ENCODE data around the gene SLC4A5.
"Not testable (repeated sequence)": the region's sequence is repeated elsewhere in the genome, so short reads cannot be mapped to it uniquely, and the experiment has no call there.

Gene SLC4A5

DNA sequence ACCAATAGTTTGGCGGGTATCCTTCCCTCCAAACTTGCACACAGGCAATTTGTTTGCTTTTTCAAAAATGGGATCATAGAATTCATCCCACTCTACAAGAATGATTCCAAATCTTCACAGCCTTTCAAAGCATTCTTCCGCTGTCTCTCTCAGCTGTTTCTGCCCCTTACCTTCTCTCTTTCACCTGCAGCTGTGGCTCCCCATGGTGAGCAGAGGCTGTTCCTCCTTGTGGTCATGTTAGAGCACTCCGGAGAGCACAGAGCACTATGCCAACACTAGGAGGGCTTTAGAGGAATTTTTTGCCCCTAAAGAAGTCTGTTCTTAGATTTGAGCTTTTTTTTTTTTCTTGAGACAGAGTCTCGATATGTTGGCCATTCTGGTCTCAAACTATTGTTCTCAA is 114.4 kb downstream of the SLC4A5 start:
- DNase-seq (ENCODE audit: low read depth in 2 of 2): no peak

DNA sequence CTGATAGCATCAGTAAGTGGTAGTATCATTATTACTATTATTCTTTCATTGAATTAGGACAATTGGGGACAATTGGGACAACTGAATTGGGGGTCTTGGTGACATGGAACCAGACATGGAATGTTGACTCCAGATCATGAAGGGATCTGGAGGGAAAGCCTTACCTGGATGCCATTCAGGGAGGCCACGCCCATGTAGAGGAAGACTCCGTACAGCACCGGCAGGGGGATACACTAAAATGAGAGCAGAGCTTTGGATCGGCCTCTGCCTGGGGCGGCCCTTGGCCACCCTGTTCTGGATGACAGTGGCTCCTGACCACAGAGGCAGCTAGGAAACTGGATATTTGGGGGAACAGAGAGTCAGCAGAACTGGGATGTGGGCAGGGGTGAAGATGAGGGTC is 115.6 kb downstream of the SLC4A5 start:
- DNase-seq (ENCODE audit: low read depth in 2 of 2): no peak

DNA sequence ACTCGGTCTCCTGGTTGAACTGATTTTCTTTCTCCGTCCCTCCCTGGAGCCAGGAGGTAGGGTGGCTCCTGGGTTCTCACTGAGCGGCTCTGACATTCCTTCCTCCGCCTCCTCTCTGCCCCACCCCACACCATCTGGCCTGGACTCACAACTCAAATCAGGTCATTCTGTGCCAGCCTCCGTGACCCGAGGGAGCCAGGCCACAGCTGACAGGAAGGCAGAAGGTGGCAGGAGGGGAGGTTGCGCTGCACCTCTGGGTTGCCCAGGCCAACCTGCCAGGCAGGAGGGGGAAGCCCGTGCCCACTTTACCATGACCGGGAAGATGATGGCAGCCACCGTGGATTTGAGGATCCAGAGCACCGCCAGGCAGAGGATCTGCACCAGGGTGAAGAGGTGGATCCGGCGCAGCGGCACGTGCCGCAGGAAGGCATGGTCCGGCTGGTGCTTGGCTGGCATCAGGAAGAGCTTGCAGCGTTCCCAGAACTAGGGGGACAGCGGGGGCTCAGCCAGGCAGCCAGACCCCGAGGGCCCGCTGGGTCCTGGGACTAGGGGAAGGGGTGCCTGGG is 116.5 kb downstream of the SLC4A5 start:
- no peak for DNase-seq (ENCODE audit: low read depth in 2 of 2)

DNA sequence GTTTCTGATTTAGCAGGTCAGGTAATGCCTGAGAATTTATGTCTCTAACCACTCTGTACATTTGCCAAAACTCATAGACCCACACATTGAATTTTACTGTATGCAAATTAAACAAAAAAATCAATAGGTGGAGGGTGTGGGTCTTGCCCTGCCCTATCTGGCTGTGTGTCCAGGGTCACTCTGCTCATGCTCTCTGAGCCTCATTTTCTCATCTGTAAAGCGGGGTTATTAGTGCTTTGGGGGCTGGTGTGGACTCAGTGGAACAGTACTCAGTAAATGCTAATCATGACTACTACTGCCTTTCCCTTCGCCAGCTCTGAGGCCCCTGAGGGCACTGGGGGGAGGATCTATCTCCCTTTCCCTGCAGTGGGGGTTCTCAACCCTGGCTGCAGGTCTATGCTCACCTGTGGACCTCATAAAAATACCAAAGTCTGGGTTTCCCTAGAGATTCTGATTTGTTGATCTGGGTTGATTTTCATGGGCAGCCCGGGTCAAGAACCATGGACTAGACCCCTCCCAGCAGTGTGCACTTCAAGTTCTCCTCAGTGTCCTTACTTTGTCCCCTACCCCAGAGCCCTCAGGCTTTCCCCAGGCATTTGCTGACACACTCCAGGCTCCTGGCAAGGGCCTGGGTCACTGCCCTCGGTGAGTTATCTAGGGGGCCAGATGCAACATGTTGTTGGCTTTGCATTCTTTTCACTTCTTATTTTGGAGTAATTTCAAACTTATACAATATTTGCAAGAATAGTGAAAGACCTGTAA is 117.3 kb downstream of the SLC4A5 start:
- no peak for DNase-seq (ENCODE audit: low read depth in 2 of 2)

DNA sequence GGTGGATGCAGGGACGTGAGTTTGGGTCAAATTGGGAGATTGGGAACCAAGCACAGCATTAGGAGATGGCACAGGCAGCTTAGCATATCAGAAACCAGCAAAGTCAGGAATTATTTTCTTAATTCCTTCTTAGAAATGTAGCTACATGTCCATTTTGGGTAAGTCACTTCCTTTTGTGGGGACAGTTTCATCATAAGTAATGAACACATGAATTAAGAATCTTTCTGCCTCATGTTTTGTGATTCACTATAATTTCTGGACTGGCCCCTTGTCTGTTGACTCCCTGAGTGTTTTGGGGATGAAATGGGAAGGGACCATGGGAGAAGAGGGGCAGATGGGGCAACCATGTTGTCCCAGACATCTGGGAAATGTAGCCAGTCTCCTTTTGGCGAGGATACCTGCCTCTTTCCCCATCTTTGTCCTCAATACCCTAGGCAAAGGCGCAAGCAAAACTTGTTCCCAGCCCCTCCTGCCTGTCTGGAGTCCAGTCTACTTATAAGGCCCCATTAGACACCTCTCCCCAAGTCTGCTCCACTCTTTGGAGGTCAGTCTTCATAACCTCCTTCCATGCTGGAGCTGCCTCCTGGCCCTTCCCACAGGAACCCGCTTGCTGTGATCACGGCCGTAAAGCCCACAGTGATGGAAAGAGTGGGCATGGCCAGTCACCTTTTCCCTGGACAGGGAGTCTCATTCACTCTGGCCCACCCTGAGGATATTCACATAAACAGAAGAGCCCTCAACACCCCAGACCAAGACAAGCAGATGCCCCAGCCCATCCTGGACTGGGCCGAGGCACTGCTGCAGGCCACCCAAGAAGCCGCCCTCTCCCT is 119.1 kb downstream of the SLC4A5 start:
- DNase-seq (ENCODE audit: low read depth in 2 of 2): no peak

DNA sequence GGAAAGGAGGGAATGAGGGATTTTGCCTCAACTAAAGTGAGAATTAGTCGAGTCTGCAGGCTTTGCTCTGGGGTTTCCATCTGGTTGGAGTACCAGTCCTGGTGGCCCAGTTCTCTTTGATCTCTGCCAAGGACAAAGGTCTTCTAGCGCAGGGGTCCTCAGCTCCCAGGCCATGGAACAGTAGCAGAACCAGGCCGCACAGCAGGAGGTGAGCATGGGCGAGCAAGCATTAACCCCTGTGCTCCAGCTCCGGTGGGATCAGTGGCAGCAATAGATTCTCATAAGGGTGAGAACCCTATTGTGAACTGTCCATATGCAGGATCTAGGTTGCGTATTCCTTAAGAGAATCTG is 120.9 kb downstream of the SLC4A5 start:
- DNase-seq (ENCODE audit: low read depth in 2 of 2): no peak

DNA sequence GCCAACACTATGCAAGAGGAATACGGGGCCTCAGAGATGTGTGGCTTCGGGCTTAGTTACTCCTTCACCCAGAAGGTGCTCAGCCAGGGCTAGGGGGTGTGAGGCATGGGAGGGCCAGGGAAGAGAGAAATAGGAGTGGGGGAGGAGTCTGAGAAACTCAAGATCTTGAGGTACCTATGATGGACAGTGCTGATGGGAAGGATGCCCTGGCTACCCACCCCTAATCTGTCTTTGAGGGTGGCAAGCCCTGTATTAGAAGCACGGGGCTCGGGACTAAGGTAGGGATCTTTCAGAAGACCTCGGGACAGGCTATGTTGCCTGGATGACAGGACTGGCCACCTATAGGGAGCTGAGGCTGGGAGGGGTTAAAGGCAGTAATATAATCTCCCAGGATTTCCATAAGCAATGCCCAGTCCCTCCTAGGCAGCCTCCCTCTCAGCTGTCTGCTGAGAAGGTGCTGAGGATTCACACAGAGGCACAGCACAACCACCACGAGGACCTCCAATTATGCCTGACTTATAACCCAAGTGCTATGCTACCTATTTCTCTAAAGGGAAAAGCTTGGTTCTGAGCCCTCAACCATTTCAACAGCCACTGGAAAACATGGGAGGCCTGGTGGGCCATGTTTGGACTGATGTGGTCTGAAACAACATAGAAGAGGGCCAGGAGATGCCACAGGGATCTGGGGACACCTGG is 121.5 kb downstream of the SLC4A5 start:
- no peak for DNase-seq (ENCODE audit: low read depth in 2 of 2)

DNA sequence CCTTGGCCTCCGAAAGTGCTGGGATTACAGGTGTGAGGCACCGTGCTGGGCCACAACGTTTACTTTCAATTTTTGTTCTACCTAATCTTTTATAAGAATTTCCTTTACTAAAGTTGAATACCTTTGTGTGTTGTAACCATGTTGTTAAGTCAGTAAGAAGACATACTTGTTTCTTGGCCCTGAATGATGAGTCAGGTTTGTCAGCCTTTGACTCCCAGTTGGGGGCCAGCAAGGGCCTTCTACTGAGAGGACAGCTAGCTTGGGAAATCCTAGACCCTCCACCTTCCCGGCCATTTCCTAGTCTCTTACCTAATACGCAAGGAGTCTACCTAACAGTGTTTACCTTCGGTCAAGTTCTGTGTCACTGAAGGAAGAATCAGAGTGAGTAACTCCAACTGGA is 122.1 kb downstream of the SLC4A5 start:
- DNase-seq (ENCODE audit: low read depth in 2 of 2): no peak

DNA sequence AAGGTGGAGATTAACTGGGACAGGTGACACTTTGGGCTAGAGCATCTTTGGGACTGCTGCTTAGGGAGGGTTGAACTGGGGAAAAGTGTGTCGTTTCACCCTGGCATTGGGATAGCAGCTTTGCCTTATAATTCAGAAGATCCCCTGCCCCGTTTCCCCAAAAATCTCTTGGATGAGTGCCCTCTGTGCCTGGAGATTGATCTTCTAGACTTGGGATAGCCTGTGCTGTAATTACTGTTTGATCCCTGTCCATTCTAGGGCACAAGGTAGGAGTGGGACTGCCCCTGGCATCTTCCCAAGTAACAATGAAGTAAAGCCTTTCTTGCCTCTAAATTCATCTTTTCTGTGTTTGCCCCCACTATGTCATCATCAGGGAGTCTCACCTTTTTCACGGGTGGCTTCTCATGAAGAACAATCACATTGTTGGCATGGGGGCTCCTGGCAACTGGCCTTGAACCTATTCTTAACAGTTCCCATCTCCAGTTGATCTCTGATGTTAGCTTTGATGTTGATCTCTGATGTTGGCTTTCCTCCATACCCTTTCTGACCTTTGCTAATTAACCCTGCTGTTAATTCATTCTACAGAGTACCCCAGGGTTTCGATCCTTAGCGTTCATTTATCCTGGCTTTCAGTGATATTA is 123.2 kb downstream of the SLC4A5 start:
- DNase-seq (ENCODE audit: low read depth in 2 of 2): no peak

DNA sequence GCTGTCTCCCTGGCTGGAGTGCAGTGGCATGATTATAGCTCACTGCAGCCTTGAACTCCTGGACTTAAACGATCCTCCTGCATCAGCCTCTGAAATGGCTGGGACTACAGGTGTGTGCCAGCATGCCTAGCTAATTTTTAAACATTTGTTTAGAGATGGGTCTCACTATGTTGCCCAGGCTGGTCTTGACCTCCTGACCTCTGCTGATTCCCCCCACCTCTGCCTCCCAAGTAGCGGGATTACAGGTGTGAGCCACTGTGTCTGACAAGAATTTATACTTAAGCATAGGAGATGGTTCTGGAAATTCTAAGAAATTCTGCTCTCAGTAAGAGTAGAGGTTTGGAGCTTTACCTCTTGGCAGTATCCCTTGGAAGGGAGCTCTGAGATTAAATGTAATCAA is 126.6 kb downstream of the SLC4A5 start:
- no peak for DNase-seq (ENCODE audit: low read depth in 2 of 2)

DNA sequence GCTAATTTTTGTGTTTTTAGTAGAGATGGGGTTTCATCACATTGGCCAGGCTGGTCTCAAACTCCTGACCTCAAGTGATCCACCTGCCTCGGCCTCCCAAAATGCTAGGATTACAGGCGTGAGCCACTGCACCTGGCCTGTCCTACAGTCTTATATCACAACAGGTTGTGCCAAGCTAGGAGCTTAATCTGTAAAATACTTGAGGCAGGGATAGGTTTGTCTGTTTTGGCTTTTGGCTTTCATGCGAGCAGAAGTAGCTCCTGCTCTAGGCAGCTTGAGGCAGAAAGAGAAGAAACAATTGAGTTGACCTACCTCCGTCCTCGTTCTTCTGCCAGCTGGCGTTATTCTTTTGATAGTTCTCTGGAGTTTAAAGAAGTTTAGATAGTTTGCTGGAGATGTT is 127.4 kb downstream of the SLC4A5 start:
- not testable (repeated sequence) for DNase-seq (ENCODE audit: low read depth in 2 of 2)

DNA sequence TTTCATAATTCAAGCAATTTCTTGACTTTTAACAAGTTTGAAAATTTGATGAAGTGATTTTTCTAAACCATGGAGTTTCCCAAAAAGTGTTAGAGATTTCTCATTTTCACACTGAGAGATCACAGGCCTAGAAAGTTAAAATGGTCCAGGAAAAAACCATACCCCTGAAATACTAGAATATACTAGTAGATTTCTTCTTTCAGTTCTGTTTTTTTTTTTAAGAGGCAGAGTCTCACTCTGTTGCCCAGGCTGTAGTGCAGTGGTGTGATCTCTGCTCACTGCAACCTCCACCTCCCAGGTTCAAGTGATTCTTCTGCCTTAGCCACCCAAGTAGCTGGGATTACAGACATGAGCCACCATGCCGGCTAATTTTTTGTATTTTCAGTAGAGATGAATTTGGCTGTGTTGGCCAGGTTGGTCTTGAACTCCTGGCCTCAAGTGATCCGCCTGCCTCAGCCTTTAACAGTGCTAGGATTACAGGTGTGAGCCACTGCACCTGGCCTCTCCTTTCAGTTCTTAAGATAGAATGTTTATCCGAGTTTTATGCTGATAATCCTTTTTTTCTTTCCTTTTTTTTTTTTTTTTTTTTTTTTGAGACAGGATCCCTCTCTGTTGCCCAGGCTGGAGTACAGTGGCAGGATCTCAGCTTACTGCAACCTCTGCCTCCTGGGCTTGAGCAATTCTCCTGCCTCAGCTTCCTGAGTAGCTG is 130.4 kb downstream of the SLC4A5 start:
- DNase-seq (ENCODE audit: low read depth in 2 of 2): no peak

DNA sequence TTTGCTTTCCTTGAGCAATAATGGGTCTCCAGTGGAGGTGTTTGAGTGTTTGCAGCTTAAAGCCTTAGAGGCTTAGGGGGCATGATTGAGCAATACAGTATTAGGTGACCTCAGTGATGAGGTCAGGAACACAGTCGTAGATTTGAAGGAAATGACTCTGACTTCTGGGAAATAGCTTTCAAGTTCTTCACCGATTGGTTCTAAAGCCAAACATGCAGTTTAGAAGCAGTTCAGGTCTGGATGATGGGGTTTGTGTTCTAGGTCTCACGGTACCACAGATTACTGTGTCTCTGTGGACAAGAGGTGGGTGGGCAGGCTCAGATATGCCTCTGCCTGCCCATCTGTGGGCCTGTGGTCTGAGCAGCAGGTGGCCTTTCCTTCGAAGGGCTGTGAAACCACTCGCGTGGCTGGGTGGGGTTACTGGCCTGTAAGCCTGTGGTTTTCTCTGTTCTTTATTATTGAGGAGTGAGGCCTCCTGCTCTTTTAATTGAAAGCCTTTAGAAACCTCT is 137.0 kb downstream of the SLC4A5 start:
- no peak for DNase-seq (ENCODE audit: low read depth in 2 of 2)

DNA sequence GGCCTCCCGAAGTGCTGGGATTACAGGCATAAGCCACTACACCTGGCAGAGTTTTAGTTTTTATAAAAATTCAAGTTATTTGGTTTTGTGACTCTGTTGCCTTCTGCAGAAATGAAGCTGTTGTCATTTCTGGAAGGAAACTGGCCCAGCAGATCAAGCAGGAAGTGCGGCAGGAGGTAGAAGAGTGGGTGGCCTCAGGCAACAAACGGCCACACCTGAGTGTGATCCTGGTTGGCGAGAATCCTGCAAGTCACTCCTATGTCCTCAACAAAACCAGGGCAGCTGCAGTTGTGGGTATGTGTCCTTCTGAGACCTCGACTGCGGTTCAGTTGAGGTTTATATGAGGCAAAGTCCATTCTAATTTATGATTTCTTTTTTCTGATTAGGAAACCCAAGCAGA is 137.6 kb downstream of the SLC4A5 start:
- DNase-seq (ENCODE audit: low read depth in 2 of 2): no peak

DNA sequence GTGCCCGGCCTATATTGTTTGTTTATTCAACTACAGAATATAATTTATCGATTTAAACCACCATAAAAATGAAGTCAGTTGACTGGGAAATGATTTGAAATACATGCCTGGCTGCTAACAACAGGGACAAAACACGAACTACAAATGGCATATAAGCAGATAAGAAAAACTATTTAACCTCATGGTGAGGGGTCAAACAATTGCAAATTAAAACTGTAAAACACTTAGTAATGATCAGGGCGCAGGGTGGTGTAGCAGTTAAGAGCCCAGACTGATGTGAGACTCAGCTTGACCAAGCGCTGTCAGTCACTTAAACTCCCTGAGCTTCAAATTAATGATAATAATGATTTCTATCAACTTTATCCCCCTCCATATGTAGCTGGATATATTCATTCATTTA is 138.1 kb downstream of the SLC4A5 start:
- no peak for DNase-seq (ENCODE audit: low read depth in 2 of 2)

DNA sequence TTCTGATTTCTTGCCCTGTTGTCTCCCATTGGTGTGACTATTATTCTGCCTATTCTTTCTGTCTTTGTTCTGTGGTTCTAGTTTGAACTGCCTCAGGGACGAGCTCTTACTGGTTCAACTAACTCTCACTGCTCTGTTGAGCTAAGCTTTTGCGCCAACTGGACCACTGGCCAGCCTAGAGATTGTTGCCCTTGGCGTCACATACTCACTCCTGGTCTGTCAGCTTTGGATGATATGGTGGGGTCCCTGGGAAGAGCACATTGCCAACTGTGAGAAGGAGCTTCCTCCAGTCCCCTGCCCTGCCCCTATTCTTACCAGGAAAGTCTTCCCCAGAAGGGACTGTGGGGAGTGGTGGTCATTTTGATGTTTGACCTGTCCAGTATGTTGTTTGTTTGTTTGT is 138.8 kb downstream of the SLC4A5 start:
- no peak for DNase-seq (ENCODE audit: low read depth in 2 of 2)

DNA sequence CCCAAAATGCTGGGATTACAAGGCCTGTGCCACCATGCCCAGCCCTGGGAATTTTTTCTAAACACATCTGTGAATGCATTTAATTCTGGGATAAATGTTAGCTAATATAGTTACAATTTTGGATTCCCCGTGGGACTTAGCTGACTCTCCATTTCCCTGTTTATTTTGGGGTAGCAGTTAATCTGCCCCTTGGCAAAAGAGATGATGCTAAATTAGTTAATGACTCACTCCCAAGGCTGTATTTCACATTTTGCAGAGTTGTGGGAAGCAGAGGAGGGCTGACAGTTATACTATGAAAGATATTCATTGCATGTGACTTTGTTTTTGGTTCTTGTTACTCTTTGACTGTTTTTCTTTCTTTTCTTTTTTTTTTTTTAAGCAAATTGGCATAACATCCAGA is 141.6 kb downstream of the SLC4A5 start:
- DNase-seq (ENCODE audit: low read depth in 2 of 2): no peak

DNA sequence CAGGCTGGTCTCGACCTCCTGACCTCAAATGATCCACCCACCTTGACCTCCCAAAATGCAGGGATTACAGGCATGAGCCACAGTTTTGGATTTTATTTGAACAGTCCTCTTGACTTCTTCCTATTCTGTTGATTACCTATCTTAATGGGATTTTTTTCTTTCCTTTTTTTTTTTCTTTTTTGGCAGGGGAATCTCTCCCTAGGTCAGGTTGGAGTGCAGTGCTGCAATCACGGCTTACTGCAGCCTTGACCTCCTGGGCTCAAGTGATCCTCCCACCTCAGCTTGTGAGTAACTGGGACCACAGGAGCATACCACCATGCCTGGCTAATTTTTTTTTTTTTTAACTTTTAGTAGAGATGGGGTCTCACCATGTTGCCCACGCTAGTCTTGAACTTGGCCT is 142.0 kb downstream of the SLC4A5 start:
- no peak for DNase-seq (ENCODE audit: low read depth in 2 of 2)

DNA sequence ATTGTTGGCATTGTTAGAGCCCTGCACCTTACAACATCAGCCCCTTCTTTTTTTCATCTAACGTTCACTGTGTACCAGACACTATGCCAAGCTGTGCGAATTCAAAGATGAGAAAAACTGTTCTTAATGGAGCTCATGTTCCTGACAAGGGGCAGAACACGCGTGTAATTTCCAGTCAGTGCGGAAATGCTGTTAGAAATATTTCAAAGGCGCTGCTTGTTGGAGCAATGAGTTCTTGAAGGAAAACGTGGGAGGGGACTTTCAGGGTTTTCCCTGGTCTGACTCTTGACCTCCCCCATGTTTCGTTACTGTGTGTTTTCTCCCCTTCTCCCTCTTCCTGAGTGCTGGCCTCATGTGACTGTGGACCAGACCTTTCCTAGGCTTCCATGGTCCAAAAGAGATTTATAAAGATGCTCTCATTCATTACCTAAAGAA is 143.3 kb downstream of the SLC4A5 start:
- no peak for DNase-seq (ENCODE audit: low read depth in 2 of 2)

DNA sequence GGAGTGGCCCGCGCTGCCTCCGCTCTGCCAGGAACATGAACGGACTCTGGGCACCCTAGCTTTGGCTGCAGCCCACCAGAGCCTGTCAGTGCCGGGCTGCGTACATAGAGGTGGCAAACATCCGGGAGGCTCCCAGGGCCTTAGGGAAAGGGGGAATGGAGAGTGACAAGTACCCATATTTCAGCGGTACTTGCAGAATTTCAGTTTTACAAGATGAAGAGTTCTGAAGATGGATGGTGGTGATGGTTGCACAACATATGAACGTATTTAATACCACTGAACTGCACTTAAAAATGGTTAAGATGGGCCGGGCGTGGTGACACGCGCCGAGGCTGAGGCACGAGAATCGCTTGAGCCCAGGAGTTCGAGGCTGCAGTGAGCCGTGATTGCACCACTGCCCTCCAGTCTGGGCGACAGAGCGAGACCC is 143.9 kb downstream of the SLC4A5 start:
- no peak for DNase-seq (ENCODE audit: low read depth in 2 of 2)
